Cardiac muscle cell (in vitro differentiated cells and primary cell): Measurements from ENCODE around the gene ZNF460. TPM values are rescaled to one million over a fixed set of nuclear protein-coding genes. Genes with fewer than 3 reads are reported as not detected.

Source experiments
- DNase-seq, 2 donors: peaks; one replicate each; pipeline versions ENCODE4 v3.0.0 to v3.0.0-alpha.2; 2010 to 2017; ENCODE audit warnings: low read depth in 1 of 2, low spot score in 1 of 2
- H3K27ac ChIP-seq: fragments of 200-600 bp; sonication (generic); 2 replicates; pipeline ENCODE4 v1.5.1; 2016
- H3K27me3 ChIP-seq: fragments of 200-600 bp; sonication (generic); 2 replicates; pipeline ENCODE4 v1.6.0; 2016; ENCODE audit warnings: control low read depth
- H3K36me3 ChIP-seq: fragments of 200-600 bp; sonication (generic); 2 replicates; pipeline ENCODE4 v1.5.1; 2016; ENCODE audit warnings: control low read depth
- H3K4me1 ChIP-seq: fragments of 200-600 bp; sonication (generic); 2 replicates; pipeline ENCODE4 v1.8.1; 2017; ENCODE audit warnings: low read depth, mild to moderate bottlenecking, mixed run types
- H3K4me3 ChIP-seq: fragments of 200-600 bp; sonication (generic); 2 replicates; pipeline ENCODE4 v1.5.1; 2016; ENCODE audit warnings: mild to moderate bottlenecking
- H3K9me3 ChIP-seq: fragments of 200-600 bp; sonication (generic); 2 replicates; pipeline ENCODE4 v1.5.1; 2017; ENCODE audit warnings: low read depth, mild to moderate bottlenecking, control low read depth
- CTCF ChIP-seq: IDR thresholded peaks from 2 replicates; pipeline ENCODE4 v1.5.1; 2012; ENCODE audit warnings: low read depth, mild to moderate bottlenecking, low read length
- polyA plus RNA-seq: library from polyadenylated mRNA; unstranded; fragments of >200 nt; fragmentation: Nextera tagmentation; extraction: Ambion mirVana; gene quantifications from 2 replicates; pipeline ENCODE4 v1.2.1, GENCODE V29; 2016
- total RNA-seq: library from RNA; depleted of rRNA; stranded (reverse); fragments of >200 nt; gene quantifications from 2 replicates; pipeline ENCODE4 v1.2.3, GENCODE V29; 2016

Gene ZNF460
- total and polyA plus RNA-seq, 2 experiments from 2014 or later: 1.8 to 59.4 TPM

- peaks cover 12% of the 10 kb centered on the region for H3K4me1 ChIP-seq
- peaks cover 15% of the 10 kb centered on the region for H3K27me3 ChIP-seq
- H3K4me3 ChIP-seq: no peak overlapping the region
- no peak overlapping the region for H3K27ac ChIP-seq
- peaks cover 25% of the 10 kb centered on the region for H3K36me3 ChIP-seq
- no peak for TF ChIP-seq CTCF
- no peaks in the 10 kb centered on the region for H3K9me3 ChIP-seq
- DNase-seq: no peak
These were observed 41.5 kb downstream of the ZNF460 start for GRCh38 chr19:57321751-57322150.

- no peak for DNase-seq
- Histone ChIP-seq H3K27me3 (no peaks in the 10 kb centered on the region), H3K4me3 (no peak overlapping the region), H3K9me3 (no peaks in the 10 kb centered on the region), H3K27ac (no peak overlapping the region), H3K4me1 (peaks cover 8% of the 10 kb centered on the region), H3K36me3 (peaks cover 48% of the 10 kb centered on the region)
- no peak for TF ChIP-seq CTCF
These were observed 44.7 kb downstream of the ZNF460 start for GRCh38 chr19:57324992-57325391.

GRCh38 chr19:57327993-57328392 is 47.7 kb downstream of the ZNF460 start:
- Histone ChIP-seq H3K4me3 (no peak overlapping the region), H3K4me1 (no peaks in the 10 kb centered on the region), H3K36me3 (peaks cover 52% of the 10 kb centered on the region), H3K27ac (no peak overlapping the region), H3K27me3 (no peaks in the 10 kb centered on the region), H3K9me3 (no peaks in the 10 kb centered on the region)
- no peak for DNase-seq
- TF ChIP-seq CTCF: no peak

- Histone ChIP-seq H3K4me1 (peaks cover 6% of the 10 kb centered on the region), H3K27me3 (no peaks in the 10 kb centered on the region)
These were observed 53.9 kb downstream of the ZNF460 start for GRCh38 chr19:57334191-57334590.

GRCh38 chr19:57338877-57339276 is 58.6 kb downstream of the ZNF460 start:
- no peak for TF ChIP-seq CTCF
- Histone ChIP-seq H3K27me3 (peaks cover 10% of the 10 kb centered on the region), H3K4me1 (peaks cover 6% of the 10 kb centered on the region), H3K27ac (peak overlapping the region; percentile 1), H3K36me3 (no peaks in the 10 kb centered on the region), H3K4me3 (no peak overlapping the region), H3K9me3 (no peaks in the 10 kb centered on the region)
- DNase-seq: no peak

More at GRCh38 chr19:57334191-57334590, 53.9 kb downstream of the ZNF460 start:
- Histone ChIP-seq H3K9me3 (no peaks in the 10 kb centered on the region), H3K27ac (no peak overlapping the region), H3K36me3 (peaks cover 4% of the 10 kb centered on the region), H3K4me3 (no peak overlapping the region)
- no peak for TF ChIP-seq CTCF
- no peak for DNase-seq

- H3K27me3 ChIP-seq: peaks cover 41% of the 10 kb centered on the region
- H3K4me1 ChIP-seq: peaks cover 6% of the 10 kb centered on the region
- no peaks in the 10 kb centered on the region for H3K9me3 ChIP-seq
- TF ChIP-seq CTCF: no peak
- H3K36me3 ChIP-seq: no peaks in the 10 kb centered on the region
- H3K4me3 ChIP-seq: no peak overlapping the region
- no peak for DNase-seq
- H3K27ac ChIP-seq: no peak overlapping the region
These were observed 62.3 kb downstream of the ZNF460 start for GRCh38 chr19:57342582-57342981.
